GM18870 (cell line): ENCODE measurements around the gene CYFIP1.

Source experiments
- ATAC-seq: cut with Tn5 transposase; IDR thresholded peaks from one replicate; pipeline ENCODE4 v1.9.1; 2021; ENCODE audit warnings: moderate library complexity; ENCODE audit not compliant: unreplicated experiment

Gene CYFIP1

GRCh38 chr15:22871481-22872086 is 108.6 kb downstream of the CYFIP1 start:
- no peak for ATAC-seq

- ATAC-seq, result no peak
These were observed 109.3 kb downstream of the CYFIP1 start for GRCh38 chr15:22870865-22871264.

- no peak for ATAC-seq
These were observed 110.3 kb downstream of the CYFIP1 start for GRCh38 chr15:22869856-22870255.

- no peak for ATAC-seq
These were observed 111.2 kb downstream of the CYFIP1 start for GRCh38 chr15:22868928-22869327.

- ATAC-seq, result no peak
These were observed 111.7 kb downstream of the CYFIP1 start for GRCh38 chr15:22868495-22868894.

GRCh38 chr15:22867886-22868285 is 112.3 kb downstream of the CYFIP1 start:
- ATAC-seq, result no peak

- no peak for ATAC-seq
These were observed 114.1 kb downstream of the CYFIP1 start for GRCh38 chr15:22866079-22866478.

GRCh38 chr15:22863356-22863755 is 116.8 kb downstream of the CYFIP1 start:
- ATAC-seq, result no peak

- no peak for ATAC-seq
These were observed 119.0 kb downstream of the CYFIP1 start for GRCh38 chr15:22861161-22861560.

- no peak for ATAC-seq
These were observed 123.5 kb downstream of the CYFIP1 start for GRCh38 chr15:22856659-22857058.

GRCh38 chr15:22855791-22856190 is 124.4 kb downstream of the CYFIP1 start:
- no peak for ATAC-seq

- no peak for ATAC-seq
These were observed 128.7 kb downstream of the CYFIP1 start for GRCh38 chr15:22851513-22851912.

- no peak for ATAC-seq
These were observed 130.1 kb downstream of the CYFIP1 start for GRCh38 chr15:22850055-22850454.

GRCh38 chr15:22846073-22846472 is 134.1 kb downstream of the CYFIP1 start:
- no peak for ATAC-seq

- ATAC-seq, result no peak
These were observed 134.8 kb downstream of the CYFIP1 start for GRCh38 chr15:22845289-22845900.

GRCh38 chr15:22844421-22845288 is 135.5 kb downstream of the CYFIP1 start:
- no peak for ATAC-seq

- ATAC-seq, result no peak
These were observed 141.0 kb downstream of the CYFIP1 start for GRCh38 chr15:22839046-22839695.

GRCh38 chr15:22838292-22839042 is 141.7 kb downstream of the CYFIP1 start, which contains the start of gene NIPA2:
TSS of gene NIPA2 (plus strand) at chr15:22838666. CDS start at chr15:22851732, 13,066 bp downstream.
- ATAC-seq, result peak; percentile 65

GRCh38 chr15:22831473-22831872 is 148.7 kb downstream of the CYFIP1 start:
- no peak for ATAC-seq

- no peak for ATAC-seq
These were observed 153.0 kb downstream of the CYFIP1 start for GRCh38 chr15:22827125-22827524.
